NOMO-1 treated with DMSO at 0.1 percent for 48 hours (cell line): ENCODE measurements around the gene CARS1.

Experiments
- DNase-seq: peaks from one replicate; lab custom pipeline; 2025; ENCODE audit not compliant: unreplicated experiment; lab: John Stamatoyannopoulos, UW

CARS1 gene

GRCh38 chr11:3041699-3042441 is 15.4 kb downstream of the CARS1 start:
- no peak for DNase-seq

- DNase-seq = no peak
Measured at GRCh38 chr11:3040881-3041280, 16.3 kb downstream of the CARS1 start.

- DNase-seq = no peak
Measured at GRCh38 chr11:3037945-3038271, 19.3 kb downstream of the CARS1 start.

GRCh38 chr11:3037040-3037944 is 19.9 kb downstream of the CARS1 start:
- DNase-seq = peak; percentile 68

GRCh38 chr11:3036419-3036818 is 20.8 kb downstream of the CARS1 start:
- peak; percentile 86 for DNase-seq

- DNase-seq = no peak
Measured at GRCh38 chr11:3035333-3035732, 21.9 kb downstream of the CARS1 start.

GRCh38 chr11:3030289-3031070 is 26.7 kb downstream of the CARS1 start:
- peak; percentile 70 for DNase-seq

- DNase-seq = no peak
Measured at GRCh38 chr11:3028813-3029212, 28.4 kb downstream of the CARS1 start.

GRCh38 chr11:3026803-3027202 is 30.4 kb downstream of the CARS1 start:
- DNase-seq = no peak

- no peak for DNase-seq
Measured at GRCh38 chr11:3022982-3023381, 34.2 kb downstream of the CARS1 start.

- DNase-seq = peak; percentile 97
Measured at GRCh38 chr11:3022300-3022967, 34.8 kb downstream of the CARS1 start.

- peak; percentile 49 for DNase-seq
Measured at GRCh38 chr11:3021125-3021524, 36.1 kb downstream of the CARS1 start.

GRCh38 chr11:3020011-3020410 is 37.2 kb downstream of the CARS1 start:
- DNase-seq = no peak

- DNase-seq = no peak
Measured at GRCh38 chr11:3018596-3018995, 38.6 kb downstream of the CARS1 start.

- DNase-seq = no peak
Measured at GRCh38 chr11:3016861-3017260, 40.4 kb downstream of the CARS1 start.

- no peak for DNase-seq
Measured at GRCh38 chr11:3015796-3016195, 41.4 kb downstream of the CARS1 start.

GRCh38 chr11:3014943-3015342 is 42.3 kb downstream of the CARS1 start:
- no peak for DNase-seq

GRCh38 chr11:3014057-3014938 is 42.9 kb downstream of the CARS1 start:
- DNase-seq = no peak

- DNase-seq = no peak
Measured at GRCh38 chr11:3011891-3012885, 45.0 kb downstream of the CARS1 start.
